Breast epithelium (tissue), 3 donors: ENCODE results near the gene PCNA.

ENCODE experiments used
- POLR2A ChIP-seq: fragments of 450-650 bp; IDR thresholded peaks from one replicate; pipeline ENCODE4 v1.6.1; 2016; ENCODE audit warnings: antibody characterized with exemption, mild to moderate bottlenecking, moderate library complexity
- TF ChIP-seq, protein P1 (sequence below), 3 donors: fragments of 450-650 bp; IDR thresholded peaks; one replicate each; pipeline ENCODE4 v1.5.1; 2016 to 2017; ENCODE audit warnings: antibody characterized with exemption in 3 of 3, mild to moderate bottlenecking in 3 of 3, moderate library complexity in 3 of 3

DNA sequence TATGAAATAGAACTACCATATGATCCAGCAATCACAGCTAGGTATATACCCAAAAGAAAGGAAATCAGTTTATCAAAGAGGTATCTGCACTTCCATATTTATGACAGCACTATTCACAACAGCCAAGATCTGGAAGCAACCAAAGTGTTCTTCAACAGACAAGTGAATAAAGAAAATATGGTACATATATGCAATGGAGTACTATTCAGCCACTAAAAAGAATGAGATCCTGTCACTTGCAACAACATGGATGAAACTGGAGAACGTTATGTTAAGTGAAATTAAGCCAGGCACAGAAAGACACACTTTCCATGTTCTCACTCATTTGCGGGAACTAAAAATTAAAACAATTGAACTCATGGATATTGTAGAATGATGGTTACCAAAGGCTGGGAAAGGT, 15.3 kb downstream of the PCNA start:
- TF ChIP-seq, protein P1, sequence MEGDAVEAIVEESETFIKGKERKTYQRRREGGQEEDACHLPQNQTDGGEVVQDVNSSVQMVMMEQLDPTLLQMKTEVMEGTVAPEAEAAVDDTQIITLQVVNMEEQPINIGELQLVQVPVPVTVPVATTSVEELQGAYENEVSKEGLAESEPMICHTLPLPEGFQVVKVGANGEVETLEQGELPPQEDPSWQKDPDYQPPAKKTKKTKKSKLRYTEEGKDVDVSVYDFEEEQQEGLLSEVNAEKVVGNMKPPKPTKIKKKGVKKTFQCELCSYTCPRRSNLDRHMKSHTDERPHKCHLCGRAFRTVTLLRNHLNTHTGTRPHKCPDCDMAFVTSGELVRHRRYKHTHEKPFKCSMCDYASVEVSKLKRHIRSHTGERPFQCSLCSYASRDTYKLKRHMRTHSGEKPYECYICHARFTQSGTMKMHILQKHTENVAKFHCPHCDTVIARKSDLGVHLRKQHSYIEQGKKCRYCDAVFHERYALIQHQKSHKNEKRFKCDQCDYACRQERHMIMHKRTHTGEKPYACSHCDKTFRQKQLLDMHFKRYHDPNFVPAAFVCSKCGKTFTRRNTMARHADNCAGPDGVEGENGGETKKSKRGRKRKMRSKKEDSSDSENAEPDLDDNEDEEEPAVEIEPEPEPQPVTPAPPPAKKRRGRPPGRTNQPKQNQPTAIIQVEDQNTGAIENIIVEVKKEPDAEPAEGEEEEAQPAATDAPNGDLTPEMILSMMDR (IDR thresholded peaks at IDR 0.05), result no peak
- TF ChIP-seq POLR2A, result no peak
